Stimulated activated CD8-positive, alpha-beta memory T cell treated with anti-CD3 and anti-CD28 coated beads, Interleukin-2, amount 100 ng/mL, for 48 hours (primary cell): ENCODE data around the gene NAV1.
A peak's percentile ranks its signal among the peaks of the same experiment; 100 is the strongest.
"Not testable (repeated sequence)": the region's sequence is repeated elsewhere in the genome, so short reads cannot be mapped to it uniquely, and the experiment has no call there.

Source experiments
- DNase-seq, 2 donors: peaks; one replicate each; pipeline ENCODE4 v3.0.0-alpha.2; 2020; ENCODE audit warnings: low read depth in 2 of 2

Gene NAV1

DNA sequence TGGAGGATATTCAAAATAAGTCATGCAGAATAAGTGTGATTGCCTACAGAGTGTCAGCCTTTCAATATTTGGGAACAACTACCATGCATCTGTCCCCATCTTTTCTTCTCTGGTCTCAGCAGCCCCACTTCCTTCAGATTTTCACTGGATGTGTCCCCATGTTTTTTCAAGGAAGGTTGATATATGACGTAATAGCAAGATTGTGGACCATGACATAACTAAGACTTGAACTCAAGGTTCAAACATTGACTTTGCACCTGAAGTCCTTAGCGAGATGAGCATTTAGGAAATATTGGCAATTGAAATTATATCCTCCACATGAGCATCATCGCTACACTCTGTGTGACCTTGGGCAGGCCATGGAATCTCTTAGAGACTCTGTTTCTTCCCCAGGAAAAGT, 5.8 kb downstream of the NAV1 start:
- DNase-seq = no peak

DNA sequence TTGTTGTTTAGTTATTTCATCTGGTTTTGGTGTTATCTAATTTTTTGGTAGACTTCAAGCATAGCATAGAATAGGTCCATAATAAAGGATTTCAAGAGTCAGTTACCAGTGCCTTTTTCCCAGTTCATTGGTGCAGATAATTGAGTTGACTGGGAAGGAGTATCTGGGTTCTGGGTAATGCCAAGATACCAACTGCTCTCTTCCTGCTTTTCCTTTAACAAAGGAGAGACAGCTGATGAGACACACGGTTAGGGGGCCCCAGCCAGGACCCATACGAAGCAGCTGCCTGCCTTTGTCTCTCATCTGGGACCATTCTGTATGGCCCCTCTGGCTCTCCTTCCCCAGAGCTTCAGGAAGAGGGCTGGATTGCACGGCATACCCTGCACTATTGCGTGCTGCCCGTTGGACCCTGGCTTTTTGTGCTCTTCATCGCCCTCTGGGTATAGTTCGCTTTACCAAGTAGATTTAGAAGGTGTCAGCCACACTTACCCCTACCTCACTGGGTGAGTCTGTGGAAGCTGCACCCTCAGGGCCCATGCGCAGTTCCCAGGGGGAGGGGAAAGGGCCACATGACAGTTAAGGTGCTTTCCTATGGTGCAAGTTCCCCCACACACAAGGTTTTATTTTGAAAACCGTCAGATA, 7.0 kb downstream of the NAV1 start:
- DNase-seq = no peak

DNA sequence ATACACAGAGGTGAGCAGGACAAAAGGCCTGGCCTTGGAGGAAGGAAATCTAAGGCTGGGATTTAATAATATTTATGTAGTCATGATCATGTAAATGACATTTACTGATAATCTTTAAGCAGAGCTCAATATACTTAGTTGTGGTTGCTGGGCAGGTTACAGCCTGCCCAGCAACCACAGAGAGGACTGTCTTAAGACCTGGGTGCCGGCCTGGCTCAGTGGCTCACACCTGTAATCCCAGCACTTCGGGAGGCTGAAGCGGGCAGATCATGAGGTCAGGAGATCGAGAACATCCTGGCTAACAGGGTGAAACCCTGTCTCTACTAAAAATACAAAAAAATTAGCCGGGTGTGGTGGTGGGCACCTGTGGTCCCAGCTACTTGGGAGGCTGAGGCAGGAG, 10.6 kb downstream of the NAV1 start:
- DNase-seq = not testable (repeated sequence)

DNA sequence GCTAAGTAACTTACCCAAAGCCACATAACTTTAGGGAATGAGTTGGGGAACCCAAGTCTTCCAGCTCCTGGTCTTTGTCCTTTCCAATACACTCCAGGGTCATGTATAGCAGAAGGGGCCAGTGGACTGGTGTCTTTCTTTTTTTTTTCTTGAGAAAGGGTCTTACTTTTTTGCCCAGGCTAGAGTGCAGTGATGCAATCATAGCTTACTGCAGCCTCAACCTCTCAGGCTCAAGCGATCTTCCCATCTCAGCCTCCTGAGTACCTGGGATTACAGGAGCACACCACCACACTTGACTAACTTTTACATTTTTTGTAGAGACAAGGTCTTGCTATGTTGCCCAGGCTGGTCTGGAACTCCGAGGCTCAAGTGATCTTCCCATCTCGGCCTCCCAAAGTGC, 12.2 kb downstream of the NAV1 start:
- DNase-seq = no peak

DNA sequence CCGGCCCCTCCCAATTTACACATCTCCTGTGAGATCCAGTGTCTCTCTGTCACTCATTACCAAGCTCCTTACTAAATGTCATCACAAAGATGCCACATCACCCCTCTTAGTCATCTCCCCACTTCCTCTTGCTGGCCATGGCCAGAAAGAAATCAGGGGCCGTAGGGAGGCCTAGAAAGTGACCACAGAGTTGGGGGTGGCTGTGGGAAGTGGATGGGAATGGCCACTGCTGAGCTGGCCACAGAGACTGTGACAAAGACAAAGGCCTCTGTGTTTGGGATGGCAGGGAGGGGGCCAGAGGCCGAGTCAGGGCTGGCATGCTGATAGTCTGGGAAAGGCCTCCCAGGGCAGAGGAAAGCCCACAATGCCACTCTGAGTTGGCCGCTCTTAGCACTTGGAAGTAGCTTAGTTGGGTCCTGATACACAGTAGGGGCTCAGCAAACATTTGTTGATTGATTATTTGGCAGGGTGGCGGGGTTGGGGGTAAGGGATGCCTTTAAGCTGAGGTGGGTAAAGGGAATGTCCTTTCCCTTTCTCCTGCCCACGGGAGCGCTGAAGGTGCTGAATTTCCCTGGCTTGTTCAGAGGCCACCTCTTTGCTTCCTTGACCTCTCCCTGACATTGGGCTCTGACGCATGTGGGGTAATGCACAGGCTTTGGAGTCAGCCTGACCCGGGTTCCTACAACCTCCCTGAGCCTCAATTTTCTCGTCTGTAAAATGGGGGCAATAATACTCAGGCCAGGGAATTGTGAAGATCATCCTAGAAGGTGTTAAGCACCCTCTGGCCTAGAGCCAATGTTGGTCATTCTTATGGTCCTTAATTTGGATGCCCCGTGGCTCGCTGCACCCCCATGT, 13.2 kb downstream of the NAV1 start:
- DNase-seq = no peak

DNA sequence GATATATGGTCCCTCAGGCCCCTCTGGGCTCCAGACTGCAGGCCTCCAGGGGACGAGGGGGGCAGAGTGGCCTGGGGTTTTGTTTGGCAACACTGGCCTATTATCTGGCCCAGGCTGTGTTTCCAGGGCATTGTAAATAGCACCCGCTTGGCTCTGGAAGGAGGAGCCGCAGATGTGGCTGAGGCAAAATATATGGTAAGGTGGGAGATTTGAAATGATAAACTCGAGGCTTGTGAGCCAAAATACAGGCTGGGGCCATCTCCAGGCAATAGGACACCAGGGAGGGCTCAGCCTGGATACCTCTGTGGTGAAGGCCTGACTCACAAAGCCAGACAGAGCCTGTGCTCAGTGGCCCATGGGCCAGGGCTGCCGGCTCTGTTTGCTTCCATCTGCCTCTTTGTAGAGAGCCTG, 14.0 kb downstream of the NAV1 start:
- no peak for DNase-seq

DNA sequence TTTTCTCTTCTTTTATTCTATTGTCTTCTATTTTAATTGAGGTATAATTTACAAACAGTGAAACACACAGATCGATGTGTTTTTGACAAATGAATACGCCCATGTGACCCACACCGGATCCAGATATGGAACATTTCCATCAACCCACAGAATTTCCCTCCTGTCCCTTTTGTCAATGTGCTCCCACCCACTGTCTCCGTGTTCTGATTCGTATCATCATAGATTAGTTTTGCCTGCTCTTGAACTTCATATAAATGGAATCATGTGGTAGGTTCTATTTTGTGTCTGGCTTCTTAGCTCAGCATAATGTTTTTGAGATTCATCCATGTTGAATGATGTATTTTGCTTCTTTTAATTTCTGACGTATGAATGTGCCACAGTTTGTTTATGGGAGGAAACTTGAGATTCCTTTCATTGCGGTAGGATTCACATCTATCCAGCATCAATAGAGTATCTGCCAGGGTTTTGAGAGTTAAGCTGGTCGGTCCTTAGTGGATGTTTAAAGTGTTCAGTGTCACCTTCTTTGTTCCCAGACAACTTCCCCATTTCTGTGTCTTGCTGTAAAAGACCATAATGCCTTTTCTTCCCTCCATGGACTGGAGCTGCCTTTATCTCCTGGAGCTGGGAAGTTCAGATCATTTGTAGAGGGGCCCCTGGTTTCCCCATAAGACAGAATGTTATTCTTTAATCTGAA, 14.7 kb downstream of the NAV1 start:
- no peak for DNase-seq

DNA sequence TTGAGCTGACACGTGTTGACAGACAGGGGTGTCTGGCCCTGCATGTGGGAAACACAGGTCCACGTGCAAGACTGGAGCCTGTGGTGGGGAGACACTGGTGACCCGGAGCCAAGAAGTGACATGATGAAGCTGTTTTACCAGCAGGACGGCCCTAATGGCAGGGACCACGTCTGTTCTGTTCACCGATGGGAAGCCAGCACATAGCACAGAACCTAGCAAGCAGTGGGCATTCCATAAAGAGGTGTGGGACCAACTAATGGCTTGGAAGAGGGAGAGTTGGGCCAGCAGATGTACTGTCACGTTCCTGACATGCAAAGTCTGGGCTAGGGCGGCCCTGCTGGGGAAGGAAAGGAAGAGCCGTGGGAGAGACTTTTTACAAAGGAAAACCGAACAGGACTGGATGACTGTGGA, 15.3 kb downstream of the NAV1 start:
- DNase-seq = no peak

DNA sequence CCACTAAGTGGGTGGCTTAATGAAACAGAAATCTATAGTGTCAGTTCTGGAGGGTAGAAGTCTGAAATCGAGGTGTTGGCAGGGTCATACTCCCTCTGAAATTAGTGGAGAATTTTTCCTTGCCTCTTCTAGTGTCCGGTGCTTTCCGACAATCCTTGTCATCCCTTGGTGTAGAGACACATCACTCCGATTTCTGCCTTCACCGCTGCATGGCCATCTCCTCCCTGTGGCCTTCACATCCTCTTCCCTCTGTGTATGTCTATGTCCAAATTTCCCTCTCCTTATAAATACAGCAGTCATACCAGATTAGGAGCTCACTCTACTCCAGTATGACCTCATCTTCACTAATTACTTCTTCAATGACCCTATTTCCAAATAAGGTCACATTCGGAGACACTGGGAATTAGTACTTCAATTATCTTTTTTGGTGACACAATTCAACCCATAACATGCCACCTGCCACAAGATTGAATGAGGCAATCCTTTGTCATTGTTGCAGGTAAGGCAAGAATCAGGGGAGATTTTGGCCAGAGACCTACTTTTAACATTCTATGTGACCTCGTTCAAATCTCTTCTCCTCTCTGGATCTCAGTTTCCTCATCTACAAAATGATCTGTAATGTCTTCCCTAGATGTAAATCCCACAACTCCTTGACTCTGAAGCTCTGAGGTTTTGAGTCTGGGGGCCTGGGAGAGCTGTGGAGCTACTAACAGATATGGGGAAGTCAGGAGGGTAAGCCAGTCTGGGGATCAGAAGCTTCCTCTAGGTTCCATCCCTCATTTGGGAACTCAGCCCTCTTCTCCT, 16.1 kb downstream of the NAV1 start:
- DNase-seq = no peak

DNA sequence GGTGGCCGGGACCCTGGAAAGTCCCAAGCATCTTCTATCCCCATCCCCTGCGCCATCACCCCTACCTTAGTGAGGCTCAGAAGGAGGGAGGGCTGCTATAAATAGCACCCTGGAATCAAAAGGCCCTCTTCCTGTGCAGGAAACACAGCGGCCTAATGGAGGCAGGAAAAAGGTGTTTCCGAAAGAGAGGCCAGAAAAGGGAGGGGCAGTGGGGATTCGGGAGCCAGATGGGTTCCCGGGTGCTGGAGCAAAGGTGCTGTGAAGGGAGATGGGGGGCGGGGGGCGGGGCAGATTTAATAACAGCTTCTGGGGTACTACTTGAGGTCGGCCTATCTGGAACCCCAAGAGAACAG, 16.6 kb downstream of the NAV1 start:
- no peak for DNase-seq

DNA sequence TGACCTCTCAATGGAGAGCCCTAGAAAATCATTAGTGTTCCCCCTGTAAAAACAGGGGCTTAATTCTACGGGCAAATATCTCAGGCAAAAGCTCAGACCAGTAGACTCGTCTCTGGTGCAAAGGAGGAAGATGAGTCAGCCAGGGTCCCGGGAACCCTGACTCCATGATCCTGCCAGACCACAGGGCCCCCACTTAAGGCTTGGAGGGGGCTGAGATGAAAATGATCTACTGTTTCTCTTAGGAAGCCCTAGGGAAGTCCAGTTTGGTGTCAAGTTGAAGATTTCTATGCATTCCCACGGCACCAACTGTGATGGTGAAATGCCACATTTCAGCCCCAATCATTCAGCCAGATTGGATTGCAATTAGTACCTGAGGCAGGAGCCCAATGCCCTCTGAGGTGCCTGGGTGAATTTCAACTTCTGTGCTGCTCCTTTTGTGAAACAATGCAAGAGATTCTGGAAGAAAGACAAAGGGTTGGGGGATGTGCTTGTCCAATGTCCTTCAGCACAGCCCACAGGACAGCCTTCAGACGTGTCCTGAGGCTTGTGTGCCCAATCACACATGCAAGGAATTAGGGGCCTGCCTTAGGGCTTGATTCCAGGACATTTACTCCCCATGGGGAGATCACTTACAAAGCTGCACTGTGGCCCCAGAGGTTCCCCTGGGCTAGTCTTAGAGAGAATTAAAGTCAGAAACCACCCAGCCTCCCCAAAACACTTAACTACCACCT, 18.1 kb downstream of the NAV1 start:
- DNase-seq = no peak

DNA sequence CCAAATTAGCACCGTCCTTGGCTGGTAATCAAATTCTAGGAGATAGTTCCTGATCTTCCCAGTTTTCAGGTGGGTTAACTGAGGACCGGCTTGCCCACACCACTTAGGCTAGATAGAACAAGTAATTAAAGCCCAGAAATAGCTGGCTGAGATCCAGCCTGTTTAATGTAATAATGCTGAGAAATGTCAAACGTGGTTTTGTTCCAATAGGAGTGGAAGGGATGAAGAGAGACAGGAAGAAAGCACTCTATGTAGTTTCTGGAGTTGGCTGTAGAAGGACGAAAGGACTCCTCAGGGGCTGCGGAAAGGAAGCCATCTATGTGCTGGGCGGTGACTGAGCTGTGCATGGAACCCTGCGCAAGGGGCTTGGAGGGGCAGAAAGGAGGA, 18.6 kb downstream of the NAV1 start:
- no peak for DNase-seq

DNA sequence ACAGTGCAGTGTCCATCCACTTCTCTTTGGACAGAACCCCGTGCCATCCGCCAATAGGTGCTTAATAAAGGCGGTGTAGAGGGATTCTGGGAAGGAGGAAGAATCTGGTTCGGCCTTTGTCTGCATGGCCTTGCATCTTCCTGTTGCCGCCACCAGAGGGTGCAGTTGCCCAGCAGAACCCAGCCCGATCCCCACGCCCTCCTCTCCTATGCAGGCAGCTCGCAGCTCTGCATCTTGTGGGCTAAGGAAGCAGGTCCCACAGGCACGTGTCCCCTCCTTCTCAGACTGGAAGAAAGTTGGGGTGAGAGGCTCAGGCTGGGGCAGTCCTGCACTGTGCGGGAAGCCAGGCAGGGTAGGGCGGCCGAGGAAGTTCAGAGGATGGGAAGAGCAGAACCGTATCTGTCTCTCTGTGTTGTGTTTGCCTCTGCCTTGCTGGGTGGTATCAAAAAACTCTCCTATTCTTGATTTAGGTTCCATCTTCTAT, 20.8 kb downstream of the NAV1 start:
- DNase-seq = peak; percentile 39 to 54

DNA sequence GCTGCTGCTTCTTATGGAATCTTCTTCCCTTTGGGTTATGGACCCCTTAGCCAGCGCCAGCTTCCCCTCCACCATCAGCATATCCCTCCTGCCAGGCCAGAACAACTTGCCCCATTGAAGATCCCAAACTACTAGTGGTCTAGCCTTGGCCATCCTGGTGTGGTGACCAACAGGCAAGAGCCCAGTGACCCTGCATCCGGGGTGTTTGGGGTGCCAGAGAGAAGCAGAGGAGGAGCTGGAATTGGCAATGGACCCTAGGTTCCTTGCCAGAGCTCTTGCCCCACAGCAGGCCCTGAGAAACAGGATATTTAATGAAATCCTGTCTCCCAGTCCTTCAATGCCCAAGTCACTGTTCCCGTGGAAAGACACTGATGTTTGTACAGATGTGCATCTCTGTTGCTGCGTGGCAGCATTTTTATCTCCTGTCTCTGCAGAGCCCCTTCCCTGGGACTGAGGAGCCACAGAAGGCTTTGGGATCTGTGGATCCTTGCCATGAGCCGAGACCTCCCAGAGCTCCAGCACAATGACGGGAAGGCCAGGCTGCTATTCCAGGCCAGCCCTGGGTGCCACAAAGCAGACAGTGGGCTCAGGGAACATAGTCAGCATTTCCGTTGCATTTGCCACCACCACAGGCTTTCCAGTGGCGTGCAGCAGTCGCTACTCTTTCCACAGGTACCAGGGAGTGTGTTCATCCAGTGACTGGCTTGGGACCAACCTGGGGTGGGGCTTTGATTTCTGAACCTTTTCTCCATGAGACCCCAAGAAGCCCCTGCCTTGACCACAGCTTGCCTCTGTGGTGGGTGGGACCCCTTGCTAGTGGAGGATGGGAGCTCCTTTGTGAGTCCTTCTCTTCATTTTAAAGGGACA, 21.6 kb downstream of the NAV1 start:
- DNase-seq = no peak

DNA sequence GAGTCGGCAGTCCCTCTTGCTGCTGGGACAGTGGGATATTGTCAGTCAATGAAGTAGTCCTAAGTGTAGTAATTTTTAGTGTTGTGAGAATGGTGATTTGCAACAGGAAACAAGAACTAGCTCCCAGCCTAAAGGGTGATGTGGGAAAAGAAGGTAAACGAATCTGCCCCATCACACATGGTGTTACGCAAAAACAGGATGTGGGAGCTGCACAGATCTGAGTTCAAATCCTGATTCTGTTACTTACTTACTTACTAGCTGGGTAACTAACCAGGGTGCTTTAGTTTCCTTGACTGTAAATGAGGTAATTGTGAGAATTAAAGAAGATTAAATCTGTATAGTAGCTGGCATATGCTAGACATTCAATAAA, 22.3 kb downstream of the NAV1 start:
- DNase-seq = no peak

DNA sequence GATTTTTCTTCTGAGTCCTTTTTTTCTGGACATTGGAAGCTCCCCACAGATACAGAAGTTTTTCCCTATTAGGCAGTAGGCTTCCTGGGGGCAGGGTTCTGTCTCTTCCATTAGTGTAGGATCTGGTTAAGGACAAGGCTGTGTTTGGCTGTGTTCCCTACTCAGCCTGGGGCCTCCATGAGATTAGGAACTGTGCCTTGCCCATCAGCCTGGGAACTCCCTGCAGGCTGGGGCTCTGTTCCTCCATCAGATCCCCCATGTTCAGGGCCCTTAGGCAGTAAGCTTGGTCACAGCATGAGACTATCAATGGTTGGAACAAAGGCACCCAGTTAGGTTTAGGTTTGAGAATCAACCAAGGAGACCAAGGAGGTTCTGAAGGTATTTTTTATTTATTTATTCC, 22.7 kb downstream of the NAV1 start:
- no peak for DNase-seq

DNA sequence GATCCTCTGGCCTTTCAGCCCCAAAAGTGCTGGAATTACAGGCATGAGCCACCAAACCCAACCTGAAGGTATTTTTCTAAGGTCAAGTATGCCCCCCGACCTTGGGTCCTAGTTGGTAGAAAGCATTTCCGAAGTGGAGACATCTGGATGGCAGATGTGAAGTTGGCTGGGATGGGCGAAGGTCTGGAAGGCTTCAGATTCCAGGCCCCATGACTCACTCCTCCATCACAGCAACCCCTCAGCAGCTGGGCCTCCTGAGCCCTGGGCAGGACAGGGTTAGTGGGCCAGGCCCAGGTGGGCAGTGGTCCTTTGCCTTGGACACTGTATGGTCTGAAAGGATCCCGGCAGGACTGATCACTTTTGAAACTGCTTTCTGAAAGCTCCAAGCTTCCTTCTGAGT, 23.3 kb downstream of the NAV1 start:
- DNase-seq = no peak

DNA sequence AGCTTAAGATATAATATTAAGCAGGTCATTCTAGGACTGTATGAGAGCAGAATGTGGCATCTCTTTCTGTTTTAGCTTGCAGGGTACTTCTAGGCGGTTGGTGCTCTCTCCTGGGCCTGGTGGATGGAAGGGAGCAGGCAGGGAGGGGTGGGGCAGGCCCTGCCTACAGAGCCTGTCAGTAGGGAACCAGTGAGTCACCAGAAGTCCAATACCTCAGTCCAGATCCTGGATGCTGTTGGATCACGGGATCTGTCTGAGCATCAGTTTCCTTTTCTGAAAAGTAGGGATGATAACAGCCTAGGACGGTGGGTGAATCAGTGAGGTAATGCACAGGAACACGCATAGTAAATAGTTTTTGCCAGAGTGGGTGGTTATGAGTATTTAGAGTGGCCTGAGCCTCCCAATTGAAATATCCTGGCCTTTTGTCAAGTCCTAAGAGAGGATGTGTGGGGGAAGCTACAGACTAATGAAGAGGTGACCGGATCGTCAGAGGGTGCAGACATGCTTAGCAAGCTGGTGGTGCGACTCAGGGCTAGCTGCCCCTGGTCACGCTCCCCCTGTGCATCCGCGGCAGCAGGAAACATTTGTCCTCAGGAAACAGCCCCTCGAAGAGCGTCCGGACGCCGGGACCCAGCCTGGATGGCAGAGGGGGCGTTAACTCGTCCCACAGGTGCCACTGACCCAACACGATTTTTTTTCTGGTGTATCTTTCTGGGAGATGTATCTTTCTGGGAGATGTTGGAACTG, 23.9 kb downstream of the NAV1 start:
- no peak for DNase-seq

DNA sequence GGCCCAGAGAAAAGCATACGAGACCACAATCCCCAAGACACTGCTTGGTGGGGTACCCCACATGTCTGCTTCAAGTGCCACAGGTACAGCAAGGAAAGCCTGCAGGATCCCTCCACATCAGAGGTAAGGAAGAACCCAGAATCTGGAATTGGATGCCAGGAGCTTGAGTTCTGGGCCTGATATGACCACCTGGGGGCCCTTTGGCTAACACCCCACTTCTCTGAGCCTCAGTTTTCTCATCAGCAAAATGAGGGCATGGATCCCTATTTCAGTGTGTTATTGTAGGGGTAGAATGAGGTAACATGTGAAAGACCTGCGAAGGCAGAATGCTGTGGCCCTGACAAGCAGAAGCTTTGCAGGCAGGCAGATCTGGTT, 24.5 kb downstream of the NAV1 start:
- no peak for DNase-seq

DNA sequence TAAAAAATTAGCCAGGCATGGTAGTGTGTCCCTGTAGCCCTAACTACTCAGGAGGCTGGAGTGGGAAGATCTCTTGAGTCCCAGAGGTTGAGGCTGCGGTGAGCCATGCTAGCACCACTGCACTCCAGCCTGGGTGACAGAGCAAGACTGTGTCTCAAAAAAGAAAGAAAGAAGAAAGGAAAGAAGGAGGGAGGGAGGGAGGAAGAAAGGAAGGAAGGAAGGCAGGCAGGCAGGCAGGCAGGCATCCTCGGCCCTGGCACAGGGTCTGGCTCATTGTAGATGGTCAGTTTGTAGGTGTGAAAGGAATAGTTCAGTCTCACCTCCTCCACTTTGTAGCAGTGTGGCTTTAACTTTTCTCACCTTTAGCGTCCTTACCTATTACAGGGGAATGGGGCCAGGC, 25.0 kb downstream of the NAV1 start:
- DNase-seq = no peak
